ENCODE results near the gene PARD6G.
"Not testable (repeated sequence)": the region's sequence is repeated elsewhere in the genome, so short reads cannot be mapped to it uniquely, and the experiment has no call there.

PARD6G gene

DNA sequence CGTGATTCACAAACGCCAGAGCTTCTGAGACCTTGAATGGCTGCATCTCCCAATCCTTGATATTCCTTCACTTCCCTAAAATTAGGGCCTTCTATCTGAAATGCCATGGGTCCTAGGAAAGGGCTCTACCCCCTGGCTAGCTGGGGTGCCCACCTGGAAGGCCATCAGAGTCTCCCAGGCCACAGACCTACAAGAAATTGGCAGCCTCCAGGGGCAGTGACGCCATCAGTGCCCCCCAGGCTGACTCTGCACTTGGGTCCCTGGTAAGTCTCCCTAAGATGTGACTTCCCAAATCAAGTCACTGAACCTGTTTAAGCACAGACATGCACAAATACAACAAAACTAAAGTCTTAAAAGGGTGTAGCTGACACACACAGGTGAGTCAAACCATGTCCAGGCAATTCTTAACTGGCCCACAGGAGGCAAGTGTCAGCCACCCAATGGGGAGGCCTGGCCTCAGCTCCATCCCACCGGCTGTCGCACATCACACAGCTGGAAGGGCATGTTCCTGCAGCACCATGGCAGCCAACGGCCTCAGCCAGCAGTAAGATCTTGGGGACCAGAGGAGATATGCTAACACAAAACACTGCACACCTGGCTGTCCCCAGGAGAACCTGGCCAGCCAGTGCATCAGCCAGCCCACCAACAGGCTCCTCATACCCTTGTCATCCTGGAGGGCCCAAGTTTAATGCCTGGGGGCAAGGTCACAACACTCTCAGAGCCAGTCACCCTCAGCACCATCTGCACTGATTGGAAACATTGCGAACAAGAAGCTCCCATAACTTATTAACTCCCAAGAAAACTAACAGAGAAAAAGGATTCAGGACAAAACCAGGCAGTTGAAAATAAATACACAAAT is 5.2 kb downstream of the PARD6G start:
- DNase-seq (ENCODE audit: low spot score): no peak

DNA sequence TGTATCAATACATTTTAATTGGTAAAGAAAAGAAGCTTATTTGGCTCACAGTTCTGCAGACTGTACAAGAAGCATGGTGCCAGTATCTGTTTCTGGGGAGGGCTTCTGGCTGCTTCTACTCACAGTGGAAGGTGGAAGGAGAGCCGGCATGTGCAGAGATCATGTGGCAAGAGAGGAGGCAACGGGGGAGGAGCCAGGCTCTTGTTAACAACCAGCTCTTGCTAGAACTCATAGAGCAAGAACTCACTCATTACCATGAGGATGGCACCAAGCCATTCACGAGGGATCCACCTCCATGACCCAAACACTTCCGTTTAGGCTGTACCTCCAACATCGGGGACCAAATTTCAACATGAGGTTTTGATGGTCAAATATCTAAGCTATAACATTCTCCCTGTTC is 7.5 kb downstream of the PARD6G start:
- no peak for DNase-seq (ENCODE audit: low spot score)

DNA sequence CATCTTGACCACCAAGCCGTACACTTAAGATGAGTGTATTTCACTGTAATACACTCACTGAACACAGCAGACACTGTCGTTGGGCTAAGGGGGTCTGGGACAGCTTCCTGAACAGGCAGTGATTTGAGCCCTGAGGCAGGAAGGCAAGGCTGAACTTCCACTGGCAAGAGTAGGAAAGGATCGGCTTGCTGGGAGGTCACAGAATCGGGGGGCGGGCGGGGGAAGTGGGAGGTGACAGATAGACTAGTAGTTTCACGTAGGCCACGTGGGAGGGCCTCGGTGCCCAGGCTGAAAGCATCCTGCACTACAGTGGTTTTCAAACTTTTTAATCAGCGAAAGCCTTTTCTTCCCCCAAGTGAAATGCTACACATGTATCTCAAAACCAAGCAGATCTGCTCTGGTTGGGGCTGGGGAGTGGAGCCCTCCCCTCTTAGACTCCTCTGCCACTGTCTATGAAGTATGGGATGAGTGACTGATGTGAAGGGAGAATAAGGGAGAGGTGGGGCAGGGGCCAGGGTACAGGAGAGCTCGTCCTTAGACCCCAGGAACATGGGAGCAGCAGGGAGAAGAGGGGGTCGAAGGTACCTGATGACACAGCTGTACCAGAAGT is 8.6 kb downstream of the PARD6G start:
- DNase-seq (ENCODE audit: low spot score): no peak

DNA sequence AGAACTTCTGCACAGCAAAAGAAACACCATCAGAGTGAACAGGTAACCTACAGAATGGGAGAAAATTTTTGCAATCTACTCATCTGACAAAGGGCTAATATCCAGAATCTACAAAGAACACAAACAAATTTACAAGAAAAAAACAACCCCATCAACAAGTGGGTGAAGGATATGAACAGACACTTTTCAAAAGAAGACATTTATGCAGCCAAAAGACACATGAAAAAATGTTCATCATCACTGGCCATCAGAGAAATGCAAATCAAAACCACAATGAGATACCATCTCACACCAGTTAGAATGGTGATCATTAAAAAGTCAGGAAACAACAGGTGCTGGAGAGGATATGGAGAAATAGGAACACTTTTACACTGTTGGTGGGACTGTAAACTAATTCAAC is 9.8 kb downstream of the PARD6G start:
- DNase-seq (ENCODE audit: low spot score): not testable (repeated sequence)

DNA sequence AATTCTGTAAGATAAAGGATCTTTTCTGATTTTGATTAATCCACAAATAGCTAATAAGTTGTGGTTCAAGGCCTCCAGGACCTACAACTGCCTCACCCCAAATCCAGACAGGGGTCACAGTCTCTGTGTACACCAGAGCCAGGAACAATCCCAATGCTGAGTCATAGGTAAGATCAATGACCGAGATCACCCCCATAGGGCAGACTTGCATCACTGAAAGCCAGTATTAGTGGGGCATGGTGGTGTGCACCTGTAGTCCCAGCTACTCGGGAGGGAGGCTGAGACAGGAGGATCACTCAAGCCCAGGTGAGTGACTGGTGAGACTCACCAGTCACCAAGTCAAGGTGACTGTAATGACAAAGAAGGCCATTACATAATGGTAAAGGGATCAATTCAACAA is 12.9 kb downstream of the PARD6G start:
- DNase-seq (ENCODE audit: low spot score): no peak

DNA sequence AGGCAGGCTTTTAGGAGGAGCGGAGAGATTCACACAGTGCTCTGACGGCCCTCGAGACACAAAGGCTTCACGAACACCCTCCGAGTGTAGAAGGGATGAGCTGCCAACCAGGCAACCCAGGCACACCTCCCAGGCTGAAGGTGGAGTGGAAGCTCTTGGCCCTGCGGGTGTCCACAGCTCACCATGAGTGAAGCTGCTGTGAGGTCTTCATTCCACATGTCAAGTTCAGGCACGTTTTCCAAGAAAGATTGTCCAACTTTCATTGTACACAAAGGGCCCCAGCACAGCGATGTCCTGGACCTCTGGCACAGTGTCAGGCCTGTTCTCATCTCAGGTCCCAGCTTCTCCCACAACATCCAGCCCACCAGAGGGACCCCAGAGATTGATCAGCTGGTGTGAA is 13.4 kb downstream of the PARD6G start:
- no peak for DNase-seq (ENCODE audit: low spot score)

DNA sequence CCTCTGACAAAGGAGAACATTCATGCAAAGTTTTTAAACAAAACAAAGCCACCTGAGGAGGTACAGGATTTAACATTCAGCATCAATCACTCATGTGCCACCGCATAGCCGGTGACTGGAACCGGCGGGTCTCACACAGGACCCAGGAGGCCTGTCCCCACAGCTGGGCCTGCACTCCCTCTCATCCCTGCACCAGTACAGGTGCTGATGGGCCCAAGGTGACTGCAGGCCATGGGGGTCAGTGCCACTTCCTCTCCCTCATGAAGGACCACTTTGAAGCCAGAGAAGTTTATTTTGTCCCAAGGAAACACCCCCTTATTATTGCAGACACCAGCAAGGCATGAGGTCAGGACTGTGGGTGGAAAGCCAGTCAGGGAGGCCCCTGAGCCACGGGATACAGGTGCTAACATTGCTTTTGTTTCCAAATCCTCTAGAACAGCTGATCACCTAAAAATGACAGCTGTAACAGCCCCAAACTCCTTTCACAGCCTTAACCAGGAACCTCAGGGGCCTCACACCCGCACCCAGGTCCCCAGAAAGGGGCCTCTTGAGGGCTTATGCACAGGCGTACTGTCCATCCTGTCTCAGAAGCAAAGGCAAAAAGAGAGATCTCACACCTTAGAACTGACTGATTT is 14.0 kb downstream of the PARD6G start:
- DNase-seq (ENCODE audit: low spot score): no peak

DNA sequence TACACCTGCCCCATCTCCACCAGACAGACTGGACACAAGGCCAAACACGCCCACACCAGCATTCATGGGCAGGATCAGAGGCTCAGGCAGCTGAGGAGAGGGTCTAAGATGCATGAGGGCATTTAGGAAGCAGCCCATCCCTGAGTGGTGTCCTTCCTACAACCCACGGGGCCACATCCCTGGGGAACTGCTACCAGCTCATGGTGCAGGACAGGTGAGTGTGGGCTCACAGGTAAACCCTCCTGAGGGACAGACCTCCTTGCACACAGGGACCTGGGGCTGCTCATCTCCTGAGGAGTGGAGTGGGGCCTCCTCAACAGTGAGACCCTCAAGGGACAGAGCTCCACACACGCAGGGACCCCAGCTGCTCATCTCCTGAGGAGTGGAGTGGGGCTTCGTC is 14.6 kb downstream of the PARD6G start:
- no peak for DNase-seq (ENCODE audit: low spot score)

DNA sequence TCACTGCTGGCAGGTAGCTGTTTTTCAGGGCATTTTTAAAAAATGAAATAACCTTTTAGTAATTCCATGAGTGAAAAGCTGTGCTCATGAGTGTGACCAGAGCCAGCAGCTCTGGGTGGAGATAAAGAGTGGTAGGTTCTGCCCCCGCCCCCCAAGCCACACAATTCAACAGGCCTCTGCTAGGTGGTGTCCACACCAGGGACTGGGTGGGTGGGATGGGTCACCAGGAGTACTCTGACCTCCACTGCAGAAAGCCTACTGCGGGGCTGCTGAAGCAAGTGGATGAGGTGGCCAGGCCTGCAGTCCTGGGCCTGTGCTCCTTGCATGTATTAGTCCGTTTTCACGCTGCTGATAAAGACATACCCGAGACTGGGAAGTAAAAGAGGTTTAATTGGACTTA is 15.3 kb downstream of the PARD6G start:
- no peak for DNase-seq (ENCODE audit: low spot score)

DNA sequence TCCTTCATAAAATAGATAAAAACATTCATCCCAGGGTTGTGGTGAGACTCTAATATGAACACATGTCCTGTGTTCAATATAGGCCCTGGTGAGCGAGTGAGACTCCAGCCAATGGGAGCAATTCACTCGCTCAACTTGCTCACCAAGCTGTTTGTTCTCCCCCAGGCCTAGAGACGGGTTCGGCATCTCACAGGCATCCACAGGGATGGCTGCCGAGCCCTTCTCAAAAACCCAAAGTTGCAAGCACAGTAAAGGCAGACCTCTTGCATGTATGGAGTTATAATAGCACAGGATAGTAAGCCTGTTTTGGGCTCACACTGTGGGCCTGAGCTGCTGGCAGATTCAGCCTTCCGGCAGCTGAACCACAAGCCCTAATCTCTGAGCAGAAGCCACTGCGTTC is 15.7 kb downstream of the PARD6G start:
- no peak for DNase-seq (ENCODE audit: low spot score)

DNA sequence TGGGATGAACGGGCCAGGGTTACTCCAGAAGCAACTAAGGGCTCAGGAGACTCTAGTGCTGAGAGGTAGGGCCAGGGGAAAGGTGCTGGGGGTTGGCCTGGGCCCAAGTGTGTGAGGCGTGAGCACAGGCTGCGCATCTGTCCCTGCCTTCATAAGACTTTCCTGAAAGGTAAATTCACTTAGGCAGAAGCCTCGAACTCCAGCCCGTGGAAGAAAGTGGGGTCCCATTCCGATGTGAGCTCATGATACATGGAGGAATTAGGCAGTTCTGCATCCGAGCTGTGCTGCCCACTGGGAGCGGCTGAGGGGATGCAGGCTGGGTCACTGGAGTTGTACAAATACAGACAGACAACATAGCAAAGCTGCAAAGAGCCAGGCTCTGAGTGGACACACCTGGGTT is 16.2 kb downstream of the PARD6G start:
- DNase-seq (ENCODE audit: low spot score): no peak

DNA sequence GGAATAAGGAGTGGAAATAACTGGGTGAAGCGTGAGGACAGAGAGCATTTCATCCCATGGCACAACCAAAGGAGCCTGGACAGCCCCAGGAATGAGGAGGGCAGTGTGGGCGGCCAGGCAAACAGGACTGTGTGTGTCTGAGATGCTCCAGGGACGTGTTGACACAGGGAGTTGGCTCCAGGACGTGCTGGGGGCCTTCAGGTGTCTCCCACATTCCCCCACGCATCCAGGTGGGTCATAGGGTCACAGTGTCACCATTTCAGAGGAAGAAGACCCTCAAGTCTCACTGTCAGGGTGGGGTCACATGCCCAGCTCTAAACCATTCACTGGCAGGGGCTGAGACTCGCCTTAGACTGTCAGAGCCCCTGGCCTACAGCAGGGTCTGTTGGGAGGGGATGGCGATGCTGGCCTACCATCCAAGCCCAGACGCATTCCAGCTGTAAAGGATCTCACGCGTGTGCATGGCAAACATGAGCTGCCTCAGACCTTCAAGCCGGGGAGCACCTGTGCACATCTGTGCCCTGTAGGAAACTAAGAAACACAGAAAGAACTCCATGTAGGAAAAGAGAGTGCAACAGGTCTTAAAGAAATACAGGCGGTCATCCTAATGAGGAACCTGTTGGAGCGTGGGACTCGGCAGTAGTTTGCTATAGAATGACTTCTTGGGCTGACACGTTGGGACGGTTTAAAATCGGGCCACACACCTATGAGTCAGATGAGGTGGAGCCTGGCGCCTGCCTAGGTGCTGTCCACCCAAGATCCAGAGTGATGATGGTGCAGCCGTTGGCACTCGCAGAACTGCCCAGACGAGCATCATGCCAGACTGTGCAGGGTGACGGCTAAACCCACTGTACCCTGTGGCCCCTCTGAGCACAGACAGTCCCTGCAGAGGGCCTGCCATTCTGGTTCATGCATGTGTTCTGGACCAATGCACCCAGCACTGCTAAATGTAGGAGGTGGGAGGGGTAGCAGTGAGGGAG is 17.3 kb downstream of the PARD6G start:
- DNase-seq (ENCODE audit: low spot score): no peak

DNA sequence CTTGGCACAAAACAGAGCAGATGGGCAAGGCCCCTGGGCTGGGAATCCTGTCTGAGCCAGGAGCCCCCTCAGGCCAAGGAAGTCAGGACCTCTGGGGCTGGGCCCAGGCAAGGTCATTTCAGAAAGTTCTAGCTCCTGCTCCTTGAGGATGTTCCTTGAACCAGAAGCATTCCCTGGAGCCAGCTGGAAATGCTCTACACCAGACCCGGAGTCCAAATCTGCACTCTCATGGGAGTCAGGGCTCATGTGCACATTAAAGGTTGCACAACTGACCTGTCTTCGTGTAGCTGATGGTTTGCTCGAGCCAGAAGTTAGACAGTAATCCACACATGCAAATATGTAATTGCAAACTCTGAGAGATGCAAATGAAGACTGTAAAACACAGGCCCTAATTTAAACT is 18.0 kb downstream of the PARD6G start:
- DNase-seq (ENCODE audit: low spot score): no peak

DNA sequence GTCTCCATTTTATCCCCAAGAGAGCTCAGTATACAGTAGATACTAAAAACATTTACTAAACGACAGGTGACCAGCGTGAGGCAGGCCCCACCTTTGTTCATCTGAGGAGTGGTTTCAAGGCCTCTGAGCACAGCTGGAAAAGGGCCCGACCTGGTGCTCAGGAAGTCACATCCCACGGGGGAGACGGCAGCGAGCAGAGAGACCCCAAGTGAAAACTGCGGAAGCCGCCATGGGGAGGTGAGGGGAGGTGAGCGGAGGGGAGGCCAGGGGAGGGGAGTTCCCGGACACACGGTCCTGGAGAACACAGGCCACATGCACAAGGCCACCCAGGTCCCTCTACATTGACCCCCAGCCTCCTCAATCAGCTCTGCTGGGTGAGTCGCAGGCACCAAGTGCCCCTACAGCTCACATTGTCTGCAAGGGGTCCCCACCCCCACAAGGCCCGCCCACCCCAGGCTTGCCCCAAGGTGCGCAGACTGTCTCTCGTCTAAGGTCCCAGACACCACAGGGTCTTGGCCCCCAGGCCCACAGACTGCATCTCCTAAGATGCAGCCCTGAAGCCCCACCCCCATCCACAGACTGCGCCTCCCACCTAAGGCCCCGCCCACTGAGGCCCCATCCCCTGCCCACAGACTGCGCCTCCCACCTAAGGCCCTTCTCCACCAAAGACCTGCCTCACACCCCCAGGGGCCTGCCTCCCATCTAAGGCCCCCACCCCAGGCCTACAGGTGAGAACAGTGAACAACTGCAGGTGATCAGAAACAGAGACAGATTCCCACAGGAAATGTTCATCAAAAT is 19.1 kb downstream of the PARD6G start:
- no peak for DNase-seq (ENCODE audit: low spot score)

DNA sequence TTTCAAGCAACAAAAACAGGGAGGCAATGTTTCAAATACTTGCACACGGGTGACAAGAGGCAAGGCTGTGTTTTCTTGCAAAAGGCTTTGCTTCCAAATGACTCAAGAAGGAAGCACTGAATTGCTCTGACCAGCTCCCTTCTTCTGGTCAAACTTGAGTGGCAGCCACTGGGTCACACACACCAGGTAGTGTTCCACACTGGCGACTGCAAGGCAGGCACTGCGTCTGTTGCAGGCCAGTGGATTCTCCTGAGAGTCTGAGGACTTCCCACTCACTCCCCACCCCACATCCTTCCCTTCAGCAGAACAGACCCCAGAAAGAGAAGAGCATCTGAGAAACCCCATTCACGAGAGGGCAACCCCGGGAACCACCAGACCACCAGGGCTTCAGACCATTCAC is 19.8 kb downstream of the PARD6G start:
- no peak for DNase-seq (ENCODE audit: low spot score)

DNA sequence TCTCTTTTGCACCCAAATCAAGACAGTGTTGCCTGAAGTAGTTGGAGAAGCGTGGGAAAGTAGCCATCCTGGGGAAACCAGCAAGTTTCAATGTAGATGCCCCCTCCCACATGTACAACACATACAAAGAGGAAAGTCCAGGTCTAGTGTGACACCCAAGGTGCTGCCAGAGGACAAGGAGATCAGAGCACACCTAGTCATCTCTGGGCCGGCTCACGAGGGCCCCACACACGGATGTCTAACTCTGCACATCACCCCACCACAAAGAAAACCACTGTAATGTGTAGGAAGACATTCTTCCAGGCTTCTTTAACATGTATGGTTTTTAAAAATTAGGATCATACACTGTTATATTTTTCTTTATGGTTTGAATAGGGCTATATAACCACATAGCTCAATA is 21.6 kb downstream of the PARD6G start:
- DNase-seq (ENCODE audit: low spot score): no peak

DNA sequence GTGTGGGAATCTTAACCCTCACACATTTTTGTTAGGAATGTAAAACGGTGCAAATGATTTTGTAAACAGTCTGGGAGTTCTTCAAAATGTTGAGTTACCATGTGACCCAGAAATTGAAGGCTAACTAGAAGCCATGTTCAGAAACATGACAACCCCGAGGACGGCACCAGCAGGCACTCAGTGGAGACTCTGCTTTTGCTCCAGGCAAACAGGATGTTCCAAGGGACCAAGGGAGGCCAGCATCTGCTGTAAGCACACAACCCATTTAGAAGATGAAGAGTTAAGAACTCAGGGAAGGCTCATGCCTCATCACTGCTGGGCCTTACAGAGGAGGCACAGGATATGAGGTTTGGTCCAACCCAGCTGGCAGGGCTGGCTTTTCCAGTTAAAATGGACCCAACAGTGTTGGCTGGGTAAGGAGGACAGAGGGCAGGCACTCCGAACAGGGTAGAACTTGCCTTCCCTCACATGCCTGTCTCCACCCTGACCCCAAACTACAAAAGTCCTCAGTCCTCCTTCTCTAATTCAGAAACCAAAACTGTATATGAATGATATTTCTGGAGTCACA is 23.6 kb downstream of the PARD6G start:
- DNase-seq (ENCODE audit: low spot score): no peak

DNA sequence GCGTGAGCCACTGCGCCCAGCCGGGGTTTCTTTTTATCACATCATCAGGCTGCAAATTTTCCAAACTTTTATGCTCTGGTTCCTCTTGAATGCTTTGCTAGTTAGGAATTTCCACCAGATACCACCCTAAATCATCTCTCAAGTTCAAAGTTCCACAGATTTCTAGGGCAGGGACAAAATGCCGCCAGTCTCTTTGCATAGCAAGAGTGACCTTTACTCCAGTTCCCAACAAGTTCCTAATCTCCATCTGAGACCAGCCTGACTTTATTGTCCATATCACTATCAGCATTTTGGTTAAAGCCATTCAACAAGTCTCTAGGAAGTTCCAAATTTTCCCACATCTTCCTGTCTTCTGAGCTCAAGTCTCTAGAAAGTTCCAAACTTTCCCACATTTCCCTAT is 27.8 kb downstream of the PARD6G start:
- not testable (repeated sequence) for DNase-seq (ENCODE audit: low spot score)

DNA sequence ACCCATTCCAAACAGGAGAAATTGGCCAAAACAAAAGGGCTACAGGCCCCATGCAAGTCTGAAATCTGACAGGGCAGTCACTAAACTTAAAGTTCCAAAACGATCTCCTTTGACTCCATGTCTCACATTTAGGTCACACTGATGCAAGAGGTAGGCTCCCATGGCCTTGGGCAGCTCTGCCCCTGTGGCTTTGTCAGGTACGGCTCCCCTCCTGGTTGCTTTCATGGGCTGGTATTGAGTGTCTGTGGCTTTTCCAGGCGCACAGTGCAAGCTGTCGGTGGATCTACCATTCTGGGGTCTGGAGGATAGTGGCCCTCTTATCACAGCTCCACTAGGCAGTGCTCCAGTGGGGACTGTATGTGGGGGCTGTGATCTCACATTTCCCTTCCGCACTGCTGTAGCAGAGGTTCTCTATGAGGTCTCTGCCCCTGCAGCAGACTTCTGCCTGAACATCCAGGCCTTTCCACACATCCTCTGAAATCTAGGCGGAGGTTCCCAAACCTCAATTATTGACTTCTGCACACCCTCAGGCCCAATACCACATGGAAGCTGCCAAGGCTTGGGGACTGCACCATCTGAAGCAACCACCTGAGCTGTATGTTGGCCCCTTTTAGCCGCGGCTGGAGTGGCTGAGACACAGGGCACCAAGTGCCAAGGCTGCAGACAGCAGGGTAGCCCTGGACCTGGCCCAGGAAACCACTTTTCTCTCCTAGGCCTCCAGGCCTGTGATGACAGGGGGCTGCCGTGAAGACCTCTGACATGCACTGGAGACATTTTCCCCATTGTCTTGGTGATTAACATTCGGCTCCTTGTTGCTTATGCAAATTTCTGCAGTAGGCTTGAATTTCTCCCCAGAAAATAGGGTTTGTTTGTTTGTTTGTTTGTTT is 28.7 kb downstream of the PARD6G start:
- DNase-seq (ENCODE audit: low spot score): no peak

DNA sequence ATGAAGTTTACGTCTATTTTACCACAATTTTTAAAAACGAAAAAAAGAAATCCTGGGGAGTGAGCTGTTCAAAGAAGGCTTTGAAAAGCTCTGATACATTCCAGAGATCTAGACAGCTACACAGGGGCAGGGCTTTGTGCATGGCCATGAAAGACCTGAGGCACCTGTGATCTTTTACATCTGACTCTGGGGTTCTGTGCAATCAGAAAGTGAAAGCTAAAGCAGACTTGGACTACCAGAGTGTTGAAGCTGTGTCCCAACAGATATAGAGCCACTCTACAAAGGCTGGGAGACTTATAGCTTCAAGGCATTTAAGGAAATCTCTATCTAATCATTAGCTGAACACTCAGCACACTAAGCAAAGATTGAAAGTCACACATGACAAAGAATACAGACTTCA is 34.1 kb downstream of the PARD6G start:
- DNase-seq (ENCODE audit: low spot score): no peak

Data from hematopoietic multipotent progenitor cell treated with erythropoietin and hydrocortisone succinate and interleukin-3 and kit ligand, for 15 days (in vitro differentiated cells).